Esophagus squamous epithelium (tissue), 4 donors: ENCODE measurements around the gene DSCAML1.

ENCODE experiments used
- POLR2A ChIP-seq, 4 donors: fragments of 450-650 bp; IDR thresholded peaks; one replicate each; pipeline ENCODE4 v1.6.1; 2017; ENCODE audit warnings: antibody characterized with exemption in 4 of 4, mild to moderate bottlenecking in 4 of 4, moderate library complexity in 3 of 4
- TF ChIP-seq, protein P1 (sequence below), 6 experiments: fragments of 450-650 bp in 4 of 6; fragments of 200-600 bp in 2 of 6; sonication (generic) in 2 of 6; IDR thresholded peaks; one replicate each; pipeline ENCODE4 v1.5.1; 2016 to 2019; ENCODE audit warnings: antibody characterized with exemption in 6 of 6, mild to moderate bottlenecking in 4 of 6, moderate library complexity in 4 of 6

DNA sequence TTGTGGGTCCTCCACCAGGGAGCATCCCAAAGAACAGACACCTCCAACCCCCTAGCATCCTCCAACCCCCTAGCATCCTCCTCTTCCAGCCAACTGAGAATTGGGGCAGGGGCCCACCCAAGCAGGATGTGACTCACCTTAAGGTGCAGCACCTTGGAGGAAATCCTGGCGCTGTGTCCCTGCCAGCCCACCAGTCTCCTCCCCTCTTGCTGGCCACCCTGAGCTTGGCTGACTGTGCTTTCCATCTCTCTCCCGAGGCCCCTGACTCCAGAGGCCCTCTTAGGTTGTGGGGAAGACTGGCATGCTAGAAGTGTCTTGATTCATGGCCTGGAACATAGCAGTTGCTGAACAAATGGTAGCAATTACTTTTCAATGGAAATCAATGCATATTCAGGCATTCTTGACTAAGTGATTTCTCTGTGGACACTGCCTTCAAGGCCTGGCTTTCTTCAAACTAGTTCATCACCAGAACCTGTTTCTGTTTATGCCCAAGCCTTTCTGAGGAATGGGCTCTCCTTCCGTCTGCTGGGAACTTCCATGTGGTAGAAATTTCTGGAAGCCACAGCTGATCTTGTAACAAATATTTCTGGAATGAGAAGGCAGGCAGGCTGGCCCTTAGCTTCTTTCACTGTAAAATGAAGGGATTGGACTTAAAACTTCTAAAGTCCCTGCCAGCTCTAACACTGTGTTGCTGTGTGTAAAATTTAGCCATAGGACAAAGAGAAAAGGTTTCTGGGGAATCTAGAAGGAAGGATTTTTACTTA lies 408.8 kb downstream of the DSCAML1 start:
- TF ChIP-seq, protein P1, sequence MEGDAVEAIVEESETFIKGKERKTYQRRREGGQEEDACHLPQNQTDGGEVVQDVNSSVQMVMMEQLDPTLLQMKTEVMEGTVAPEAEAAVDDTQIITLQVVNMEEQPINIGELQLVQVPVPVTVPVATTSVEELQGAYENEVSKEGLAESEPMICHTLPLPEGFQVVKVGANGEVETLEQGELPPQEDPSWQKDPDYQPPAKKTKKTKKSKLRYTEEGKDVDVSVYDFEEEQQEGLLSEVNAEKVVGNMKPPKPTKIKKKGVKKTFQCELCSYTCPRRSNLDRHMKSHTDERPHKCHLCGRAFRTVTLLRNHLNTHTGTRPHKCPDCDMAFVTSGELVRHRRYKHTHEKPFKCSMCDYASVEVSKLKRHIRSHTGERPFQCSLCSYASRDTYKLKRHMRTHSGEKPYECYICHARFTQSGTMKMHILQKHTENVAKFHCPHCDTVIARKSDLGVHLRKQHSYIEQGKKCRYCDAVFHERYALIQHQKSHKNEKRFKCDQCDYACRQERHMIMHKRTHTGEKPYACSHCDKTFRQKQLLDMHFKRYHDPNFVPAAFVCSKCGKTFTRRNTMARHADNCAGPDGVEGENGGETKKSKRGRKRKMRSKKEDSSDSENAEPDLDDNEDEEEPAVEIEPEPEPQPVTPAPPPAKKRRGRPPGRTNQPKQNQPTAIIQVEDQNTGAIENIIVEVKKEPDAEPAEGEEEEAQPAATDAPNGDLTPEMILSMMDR (IDR thresholded peaks at IDR 0.05), result no peak
- TF ChIP-seq POLR2A (IDR thresholded peaks at IDR 0.05), result no peak
